Panc1 (cell line): ENCODE measurements around the gene CSNK1G1. TPM values are rescaled to one million over a fixed set of nuclear protein-coding genes. Genes with fewer than 3 reads are reported as not detected.

ENCODE experiments used
- ATAC-seq: fragments of 200-7000 bp; cut with Tn5 transposase; 2 replicates; pipeline ENCODE4 v1.9.1; 2020; ENCODE audit warnings: mild to moderate bottlenecking, moderate library complexity
- BruUV-seq: library from RNA; stranded (reverse); fragments of 400-500 nt; replicated peaks from 2 replicates; lab custom pipeline; 2021; lab: Mats Ljungman, UMichigan
- CTCF ChIA-PET: fragments of 300-600 bp; sonication (Branson Sonifier 250); formaldehyde crosslinking; loops from one replicate; lab custom pipeline; 2022; ENCODE audit warnings: antibody characterized with exemption; lab: Charles Lee
- POLR2A ChIA-PET: fragments of 300-600 bp; sonication (Branson Sonifier 250); formaldehyde crosslinking; loops from one replicate; lab custom pipeline; 2022; ENCODE audit warnings: antibody characterized with exemption; lab: Charles Lee
- DNase-seq: peaks from one replicate; pipeline ENCODE4 v3.0.0-alpha.2; 2010; ENCODE audit warnings: low read depth, low spot score
- H3K27ac ChIP-seq: 2 replicates; pipeline ENCODE4 v1.5.1; 2011; ENCODE audit warnings: mild to moderate bottlenecking, low read length, inconsistent platforms
- H3K27me3 ChIP-seq: fragments of 200-500 bp; sonication (Bioruptor generic); 2 replicates; pipeline ENCODE4 v1.6.0; 2014; ENCODE audit warnings: low read length, inconsistent platforms; ENCODE audit not compliant: control insufficient read depth, insufficient read depth
- H3K36me3 ChIP-seq: fragments of 200-500 bp; sonication (Bioruptor generic); 2 replicates; pipeline ENCODE4 v1.5.1; 2014; ENCODE audit warnings: inconsistent platforms, mild to moderate bottlenecking, low read length, moderate library complexity; ENCODE audit not compliant: control insufficient read depth, insufficient read depth
- H3K4me1 ChIP-seq: 2 replicates; pipeline ENCODE4 v1.5.1; 2011; ENCODE audit warnings: inconsistent platforms, mild to moderate bottlenecking, low read length, moderate library complexity; ENCODE audit not compliant: control insufficient read depth, insufficient read depth
- H3K4me3 ChIP-seq, 2 experiments: 2 replicates each; pipeline ENCODE4 v1.5.1; 2011 to 2012; ENCODE audit warnings: low read depth in 2 of 2, low read length in 2 of 2, mild to moderate bottlenecking in 2 of 2, inconsistent platforms in 1 of 2, moderate library complexity in 1 of 2
- H3K9me3 ChIP-seq: fragments of 200-500 bp; sonication (Bioruptor generic); 2 replicates; pipeline ENCODE4 v1.5.1; 2014; ENCODE audit warnings: low read depth, mild to moderate bottlenecking, inconsistent platforms, low read length, moderate library complexity; ENCODE audit not compliant: control insufficient read depth, insufficient read depth
- POLR2AphosphoS5 ChIP-seq: IDR thresholded peaks from 2 replicates; pipeline ENCODE4 v1.6.1; 2012; ENCODE audit warnings: mild to moderate bottlenecking, low read depth, low read length, moderate library complexity
- REST ChIP-seq, 2 experiments: IDR thresholded peaks; 2 replicates each; pipeline ENCODE4 v1.6.1; 2011 to 2012; ENCODE audit warnings: low read depth in 2 of 2, control low read depth in 1 of 2, low read length in 1 of 2, mild to moderate bottlenecking in 1 of 2, moderate library complexity in 1 of 2; ENCODE audit not compliant: insufficient read depth in 1 of 2
- SIN3A ChIP-seq: IDR thresholded peaks from 2 replicates; pipeline ENCODE4 v1.6.1; 2012; ENCODE audit warnings: low read depth, mild to moderate bottlenecking, low read length, moderate library complexity, borderline replicate concordance; ENCODE audit not compliant: insufficient read depth
- TCF7L2 ChIP-seq: IDR thresholded peaks from 2 replicates; pipeline ENCODE4 v1.6.1; 2011; ENCODE audit warnings: mild to moderate bottlenecking, low read depth, low read length, inconsistent platforms
- in situ Hi-C: cut with HindIII; loops from 2 replicates; pipeline ENCODE4 v1.10.0; 2016; ENCODE audit warnings: low sequenced_read_pairs, low pct_unique_long_range_greater_than_20kb
- intact Hi-C: fragments of 100-400 bp; cut with micrococcal nuclease; formaldehyde crosslinking; loops from one replicate; pipeline ENCODE4 v1.10.0; 2022; ENCODE audit not compliant: unreplicated experiment
- total RNA-seq: library from RNA; stranded (reverse); gene quantifications from one replicate; pipeline ENCODE4 v1.2.1, GENCODE V29; 2021; ENCODE audit not compliant: unreplicated experiment
- TF ChIP-seq, protein P1 (sequence below): fragments of 450-650 bp; IDR thresholded peaks from 2 replicates; pipeline ENCODE4 v1.5.1; 2017; ENCODE audit warnings: mild to moderate bottlenecking

Gene CSNK1G1
- total RNA-seq, 1 experiment from 2014 or later, result 22.8 TPM

DNA sequence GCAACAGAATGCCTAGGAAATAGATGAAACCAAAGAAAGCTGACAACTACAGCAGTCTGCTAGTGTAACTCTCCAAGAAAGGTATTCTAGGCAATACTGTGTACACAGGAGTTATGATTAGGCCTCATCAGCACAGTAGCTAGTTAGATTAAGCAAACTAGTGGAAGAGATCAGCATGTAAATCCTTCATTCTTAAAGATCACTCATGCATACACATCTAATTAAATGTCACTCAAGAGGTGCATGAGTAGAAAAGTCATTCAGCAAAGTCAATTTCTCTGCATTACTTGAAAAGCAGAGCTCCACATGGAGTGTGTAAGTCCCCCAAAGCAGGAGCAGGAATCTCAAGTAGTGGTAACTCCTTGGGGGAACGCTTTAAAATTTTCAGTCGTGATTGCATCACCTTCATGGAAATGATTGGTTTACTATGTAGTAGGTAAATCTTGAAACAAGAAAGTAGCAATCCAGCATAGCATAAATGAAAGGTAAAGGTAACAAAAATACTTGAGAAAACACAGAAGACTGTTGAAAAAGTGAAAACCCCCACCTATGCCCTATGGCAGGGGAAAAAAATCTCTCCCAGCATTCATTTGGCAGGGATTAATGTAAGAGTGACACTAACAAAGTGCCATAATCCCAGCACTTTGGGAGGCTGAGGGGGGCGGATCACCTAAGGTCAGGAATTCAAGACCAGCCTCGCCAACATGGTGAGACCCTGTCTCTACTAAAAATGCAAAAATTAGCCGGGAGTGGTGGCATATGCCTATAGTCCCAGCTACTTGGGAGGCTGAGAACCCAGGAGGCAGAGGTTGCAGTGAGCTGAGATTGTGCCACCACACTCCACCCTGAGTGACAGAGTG lies 163.8 kb downstream of the CSNK1G1 start:
- ATAC-seq (no peak), DNase-seq (no peak)
- ChIA-PET POLR2A (interaction anchor here (0.6 kb wide), 1 partner anchor 10 kb away, joined by 5 read pairs; no protein-coding TSS in a partner anchor), CTCF (no interaction called here)
- Histone ChIP-seq H3K36me3 (0 out of 2 replicates have a peak, but pooled peaks cover 4% of the 10 kb centered on the region), H3K4me1 (no peaks in the 10 kb centered on the region), H3K27me3 (no peaks in the 10 kb centered on the region), H3K27ac (no peak overlapping the region), H3K4me3 (no peak overlapping the region), H3K9me3 (no peaks in the 10 kb centered on the region)
- TF ChIP-seq POLR2AphosphoS5, result no peak
- no peak for TF ChIP-seq REST (IDR thresholded peaks at IDR 0.05; ENCODE audit: insufficient read depth in 1 of 2, low read depth in 2 of 2, low read length in 1 of 2)
- no peak for TF ChIP-seq SIN3A
- no peak for TF ChIP-seq TCF7L2
- in situ Hi-C loops, result no loop called here
- intact Hi-C loops, result no loop called here
- BruUV-seq, result no TSS peak

GRCh38 chr15:64187396-64188191 lies 168.4 kb downstream of the CSNK1G1 start:
- ChIA-PET CTCF (interaction anchor here (0.6 to 0.7 kb wide), 2 partner anchors 35 to 159 kb away, joined by 4 read pairs; no protein-coding TSS in a partner anchor), POLR2A (no interaction called here)
- TF ChIP-seq TCF7L2, result no peak
- no peak for TF ChIP-seq REST (IDR thresholded peaks at IDR 0.05; ENCODE audit: insufficient read depth in 1 of 2, low read depth in 2 of 2, low read length in 1 of 2)
- no peak for TF ChIP-seq SIN3A
- TF ChIP-seq POLR2AphosphoS5, result no peak
- TF ChIP-seq, protein P1, sequence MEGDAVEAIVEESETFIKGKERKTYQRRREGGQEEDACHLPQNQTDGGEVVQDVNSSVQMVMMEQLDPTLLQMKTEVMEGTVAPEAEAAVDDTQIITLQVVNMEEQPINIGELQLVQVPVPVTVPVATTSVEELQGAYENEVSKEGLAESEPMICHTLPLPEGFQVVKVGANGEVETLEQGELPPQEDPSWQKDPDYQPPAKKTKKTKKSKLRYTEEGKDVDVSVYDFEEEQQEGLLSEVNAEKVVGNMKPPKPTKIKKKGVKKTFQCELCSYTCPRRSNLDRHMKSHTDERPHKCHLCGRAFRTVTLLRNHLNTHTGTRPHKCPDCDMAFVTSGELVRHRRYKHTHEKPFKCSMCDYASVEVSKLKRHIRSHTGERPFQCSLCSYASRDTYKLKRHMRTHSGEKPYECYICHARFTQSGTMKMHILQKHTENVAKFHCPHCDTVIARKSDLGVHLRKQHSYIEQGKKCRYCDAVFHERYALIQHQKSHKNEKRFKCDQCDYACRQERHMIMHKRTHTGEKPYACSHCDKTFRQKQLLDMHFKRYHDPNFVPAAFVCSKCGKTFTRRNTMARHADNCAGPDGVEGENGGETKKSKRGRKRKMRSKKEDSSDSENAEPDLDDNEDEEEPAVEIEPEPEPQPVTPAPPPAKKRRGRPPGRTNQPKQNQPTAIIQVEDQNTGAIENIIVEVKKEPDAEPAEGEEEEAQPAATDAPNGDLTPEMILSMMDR, result no peak
- BruUV-seq, result no TSS peak
- intact Hi-C loops (no loop called here), in situ Hi-C loops (no loop called here)
- Histone ChIP-seq H3K27ac (no peak overlapping the region), H3K27me3 (no peaks in the 10 kb centered on the region), H3K36me3 (0 out of 2 replicates have a peak, but pooled peaks cover 7% of the 10 kb centered on the region), H3K9me3 (no peaks in the 10 kb centered on the region), H3K4me1 (no peaks in the 10 kb centered on the region), H3K4me3 (no peak overlapping the region)
- ATAC-seq (no peak), DNase-seq (no peak)
